Stimulated activated CD8-positive, alpha-beta memory T cell treated with anti-CD3 and anti-CD28 coated beads, Interleukin-4, amount 100 ng/mL, for 24 hours (primary cell): ENCODE measurements around the gene MXD1.

ENCODE experiments used
- DNase-seq: peaks from one replicate; pipeline ENCODE4 v3.0.0-alpha.2; 2020; ENCODE audit warnings: low read depth

The MXD1 gene

DNA sequence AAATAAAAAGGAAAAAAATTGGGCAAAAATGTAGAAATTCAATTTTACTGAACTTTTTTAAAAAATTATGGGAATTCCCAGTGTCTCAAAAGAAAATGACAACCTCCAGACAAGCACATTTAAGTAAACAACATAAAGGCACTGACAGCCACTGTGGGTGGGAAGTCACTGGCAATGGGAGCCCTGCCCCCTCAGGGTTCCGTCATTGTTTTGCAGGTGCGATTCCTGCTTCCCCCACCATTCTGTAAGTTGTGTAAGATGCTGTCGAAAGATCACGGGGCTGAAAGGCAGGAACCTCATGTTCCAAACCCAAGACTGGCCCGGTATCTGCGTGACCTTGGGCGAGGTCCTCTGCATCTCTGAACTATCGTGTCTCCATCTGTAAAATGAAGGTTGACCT lies 62.3 kb downstream of the MXD1 start:
- no peak for DNase-seq

DNA sequence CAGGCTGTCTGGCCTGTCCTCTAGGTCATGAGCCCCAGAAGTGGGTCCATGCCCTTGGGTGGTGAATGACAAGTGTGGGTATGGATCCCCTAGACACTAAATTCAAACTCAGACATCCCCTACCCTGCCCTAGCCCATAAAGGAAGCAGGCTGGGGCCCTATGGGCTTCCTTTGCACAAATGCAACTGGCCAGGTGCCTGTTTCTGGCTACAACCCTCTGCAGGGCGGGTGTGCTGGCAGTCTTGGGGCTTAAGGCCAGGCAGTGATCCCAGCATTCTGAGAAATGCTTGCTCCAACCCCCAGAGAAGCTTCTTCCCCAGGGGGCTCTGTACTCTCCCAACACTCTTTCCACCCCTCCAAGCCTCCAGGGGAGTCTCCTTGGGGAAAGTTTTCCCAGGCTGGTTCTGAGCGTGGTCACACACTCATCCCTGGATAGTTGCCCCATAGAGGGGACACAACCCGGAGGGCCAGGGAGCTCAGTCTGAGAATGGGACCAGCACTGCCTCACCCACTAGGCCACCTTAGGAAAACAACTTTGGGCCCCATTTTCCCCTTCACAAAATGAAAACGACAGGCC lies 63.1 kb downstream of the MXD1 start:
- no peak for DNase-seq

DNA sequence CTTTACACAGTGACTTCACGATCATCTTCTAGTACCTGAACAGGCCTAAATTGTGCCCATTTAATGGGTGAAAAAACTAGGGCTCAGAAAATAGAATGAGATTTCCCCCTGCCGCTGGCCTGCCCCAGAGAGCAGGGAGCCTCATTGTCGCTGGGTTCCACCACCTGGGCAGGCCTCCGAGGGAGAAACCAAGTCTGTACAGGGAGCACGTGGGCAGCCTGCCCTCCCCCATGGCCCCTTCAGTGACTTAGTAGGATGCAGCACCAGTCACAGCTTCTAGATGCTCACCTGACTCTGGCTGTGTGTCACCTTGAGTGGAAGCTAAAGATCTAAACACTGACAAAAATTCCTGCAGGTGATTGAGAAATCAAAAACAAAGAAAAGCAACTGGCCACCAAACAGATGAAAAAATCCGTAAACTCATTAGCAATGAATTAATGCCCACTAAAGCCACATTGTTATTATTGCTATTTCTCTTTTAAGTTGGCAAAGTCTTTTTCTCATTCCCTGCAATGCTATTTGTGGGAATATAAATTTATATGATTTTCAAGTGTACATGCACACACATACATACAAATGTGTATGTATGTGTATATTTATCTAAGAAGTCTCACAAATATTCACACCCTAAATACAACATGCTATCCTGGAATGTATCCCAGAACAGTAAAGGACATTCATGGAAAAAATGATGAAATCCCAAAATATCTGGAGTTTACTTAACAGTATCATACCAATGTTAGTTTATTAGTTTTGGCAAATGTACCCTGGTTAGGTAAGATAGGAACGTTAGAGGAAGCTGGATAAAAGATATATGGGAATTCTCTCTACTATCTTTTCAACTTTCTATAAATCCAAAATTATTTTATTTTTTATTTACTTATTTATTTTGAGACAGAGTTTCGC lies 65.2 kb downstream of the MXD1 start:
- DNase-seq, result no peak

DNA sequence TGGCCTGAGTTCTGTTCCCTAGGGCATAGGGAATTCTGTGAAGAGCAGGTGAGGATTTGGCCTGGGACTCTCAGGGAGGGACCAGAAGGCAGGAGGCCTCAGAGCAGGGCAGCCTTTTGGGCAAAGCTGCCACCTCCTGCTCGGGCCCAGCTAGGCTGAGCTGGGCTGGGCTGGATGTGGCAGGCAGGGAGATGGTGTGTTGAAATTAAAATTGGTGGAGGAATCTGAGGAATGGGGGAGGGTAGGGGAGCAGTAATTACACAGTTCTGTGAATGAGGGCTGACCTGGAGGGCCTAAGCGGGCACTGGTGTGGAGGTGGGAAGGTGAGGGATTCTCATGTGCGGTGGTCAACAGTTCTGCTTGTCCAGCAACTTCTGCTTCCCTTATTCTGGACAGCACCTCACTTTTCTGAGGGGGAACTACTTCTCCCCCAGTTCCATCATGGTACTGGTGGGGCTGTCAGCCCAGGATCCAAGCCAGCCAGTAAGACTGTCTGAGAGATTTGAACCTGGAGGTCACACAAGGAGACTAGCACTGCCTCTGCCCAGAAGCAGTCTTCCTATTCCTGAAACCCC lies 68.6 kb downstream of the MXD1 start:
- DNase-seq, result no peak

DNA sequence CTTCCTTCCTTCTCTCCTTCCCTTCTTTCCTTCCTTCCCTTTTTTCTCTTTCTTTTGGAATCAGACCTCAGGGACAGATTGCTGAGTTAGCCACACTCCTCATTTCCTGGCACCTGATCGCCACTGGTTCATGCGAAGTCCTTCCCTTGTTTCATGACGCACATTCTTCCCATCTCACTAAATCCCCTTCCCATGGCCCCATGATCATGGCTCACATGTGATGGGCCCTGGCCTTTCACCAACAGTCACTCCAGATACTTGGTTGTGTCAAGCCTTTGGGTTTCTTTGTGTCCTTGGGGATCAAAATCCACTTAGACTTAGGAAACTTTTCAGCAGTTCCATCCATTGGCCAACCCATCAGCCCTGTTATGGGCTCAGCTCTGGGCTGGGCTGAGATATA lies 70.3 kb downstream of the MXD1 start:
- DNase-seq, result no peak

DNA sequence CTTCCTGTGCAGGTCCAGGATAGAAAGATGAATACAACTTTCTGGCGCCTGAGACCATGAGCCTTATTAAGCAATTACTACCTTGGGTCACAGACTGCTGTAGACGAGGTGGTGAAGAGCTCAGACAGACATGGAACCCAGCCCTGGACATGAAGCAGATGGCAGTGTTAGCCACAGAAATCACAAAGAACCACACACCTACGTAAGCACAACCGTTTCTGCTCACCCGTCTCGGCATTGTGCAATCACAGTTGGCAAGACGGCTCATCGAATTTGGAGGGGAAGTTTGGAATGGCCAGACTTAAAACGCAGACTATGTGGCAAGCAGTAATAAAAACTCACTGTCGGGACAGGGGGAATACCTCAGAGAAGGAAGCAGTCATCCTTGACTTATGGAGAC lies 70.8 kb downstream of the MXD1 start:
- DNase-seq, result no peak

DNA sequence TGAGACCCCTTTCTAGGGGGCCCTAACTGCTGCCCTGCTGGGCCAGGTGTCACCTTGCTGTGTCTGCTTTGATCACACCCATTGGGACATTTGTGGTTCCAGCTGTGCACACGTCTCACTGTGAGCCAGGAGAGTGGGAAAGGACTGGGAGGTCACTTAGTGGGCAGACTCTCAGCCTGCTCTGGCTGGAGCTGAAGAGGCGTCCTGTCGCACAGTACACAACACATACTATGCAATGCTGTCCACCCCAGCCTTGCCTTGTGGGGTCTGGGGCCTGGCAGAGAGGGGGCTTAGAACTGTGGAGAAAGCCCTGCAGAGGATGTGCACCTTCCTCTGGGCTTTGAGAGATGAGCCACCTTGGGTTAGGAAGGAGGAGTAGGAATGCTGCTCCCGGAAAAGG lies 71.8 kb downstream of the MXD1 start:
- no peak for DNase-seq

DNA sequence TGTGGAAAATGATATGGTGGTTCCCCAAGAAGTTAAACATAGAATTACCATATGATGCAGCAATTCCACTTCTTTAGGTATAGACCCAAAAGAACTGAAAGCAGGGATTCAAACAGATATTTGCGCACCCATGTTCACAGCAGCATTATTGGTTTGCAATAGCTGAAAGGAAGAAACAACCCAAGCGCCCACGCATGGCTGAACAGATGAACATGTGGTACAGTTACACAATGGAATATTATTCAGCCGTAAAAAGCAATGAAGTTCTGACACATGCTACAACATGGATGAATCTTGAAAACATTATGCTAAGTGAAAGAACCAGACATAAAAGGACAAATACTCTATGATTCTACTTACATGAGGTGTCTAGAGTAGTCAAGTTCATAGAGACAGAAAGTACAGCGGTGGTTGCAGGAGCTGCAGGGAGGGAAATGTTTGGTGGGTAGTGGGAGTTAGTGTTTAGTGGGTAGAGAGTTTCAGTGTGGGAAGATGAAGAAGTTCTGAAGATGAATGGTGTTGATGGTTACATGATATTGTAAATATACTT lies 73.3 kb downstream of the MXD1 start:
- DNase-seq, result no peak

DNA sequence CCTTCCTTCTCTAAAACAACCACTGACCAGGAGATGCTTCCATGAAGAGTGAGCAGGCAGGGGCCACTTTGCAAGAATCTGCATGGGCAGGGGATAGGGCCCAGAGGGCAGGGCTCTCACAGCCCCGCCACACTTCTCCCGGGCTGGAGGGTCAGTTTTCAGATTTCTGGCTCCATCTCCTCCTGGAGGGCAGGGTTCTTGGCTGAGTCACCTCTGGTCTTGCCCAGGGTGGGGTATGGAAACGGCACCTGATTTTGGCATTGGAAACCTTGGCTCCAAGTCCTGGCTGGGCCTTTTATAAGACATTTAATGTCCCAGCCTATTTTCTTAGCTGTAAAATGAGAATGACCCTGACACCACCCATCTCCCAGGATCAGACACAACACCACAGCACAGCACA lies 74.1 kb downstream of the MXD1 start:
- no peak for DNase-seq

DNA sequence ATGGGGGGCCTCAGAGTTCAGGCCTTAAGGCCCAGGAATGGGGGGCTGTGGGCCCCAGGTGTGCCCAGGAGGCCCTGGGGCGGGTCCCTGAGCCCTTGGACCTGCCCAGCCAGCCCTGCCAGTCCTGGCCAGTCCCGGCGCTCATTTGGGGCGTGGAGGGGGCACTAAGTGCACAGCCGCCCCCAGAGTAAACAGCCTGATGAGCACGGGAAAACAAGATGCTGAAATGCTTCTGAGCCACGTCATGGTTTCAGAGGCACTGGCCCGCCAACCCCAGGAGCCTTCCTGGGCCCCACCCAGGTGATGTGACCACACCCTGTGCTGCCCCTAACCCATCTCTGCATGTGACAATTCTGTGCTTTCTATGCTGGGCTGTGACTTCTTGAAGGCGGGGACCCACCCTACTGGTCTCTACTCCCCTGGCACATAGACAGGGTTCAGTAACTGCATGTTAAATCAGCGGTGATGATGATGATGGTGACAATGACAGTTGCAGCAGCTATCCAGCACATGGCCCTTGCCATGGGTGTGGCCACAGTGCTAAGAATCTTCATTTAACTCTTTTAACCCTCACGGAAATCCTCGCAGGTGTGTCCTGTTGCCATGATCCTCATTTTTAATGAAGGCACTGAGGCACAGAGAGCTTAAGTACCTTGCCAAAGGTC lies 74.7 kb downstream of the MXD1 start:
- DNase-seq, result no peak
